Esophagus squamous epithelium (tissue), 5 donors: ENCODE results near the gene NEMP2. TPM values are rescaled to one million over a fixed set of nuclear protein-coding genes. Genes with fewer than 3 reads are reported as not detected.

ENCODE experiments used
- DNase-seq: peaks from one replicate; lab custom pipeline; 2025; lab: John Stamatoyannopoulos, UW
- H3K27ac ChIP-seq, 4 donors: fragments of 200-600 bp; sonication (generic); one replicate each; pipeline ENCODE4 v1.5.1; 2016 to 2019; ENCODE audit warnings: mild to moderate bottlenecking in 1 of 4
- H3K27me3 ChIP-seq, 4 donors: fragments of 200-600 bp; sonication (generic); 1 replicate in 3 of 4; 2 replicates in 1 of 4; pipeline versions ENCODE4 v1.5.1 to v1.6.0; 2017 to 2021; ENCODE audit warnings: antibody characterized with exemption in 1 of 4
- H3K36me3 ChIP-seq, 3 donors: fragments of 200-600 bp; sonication (generic); one replicate each; pipeline ENCODE4 v1.5.1; 2016 to 2019
- H3K4me1 ChIP-seq, 3 donors: fragments of 200-600 bp; sonication (generic); one replicate each; pipeline ENCODE4 v1.5.1; 2017 to 2019
- H3K4me3 ChIP-seq, 4 donors: fragments of 200-600 bp; sonication (generic); 1 replicate in 3 of 4; 2 replicates in 1 of 4; pipeline ENCODE4 v1.5.1; 2016 to 2019; ENCODE audit warnings: mild to moderate bottlenecking in 2 of 4, moderate library complexity in 1 of 4
- H3K9me3 ChIP-seq, 3 donors: fragments of 200-600 bp; sonication (generic); one replicate each; pipeline ENCODE4 v1.5.1; 2016 to 2019
- POLR2A ChIP-seq, 4 donors: fragments of 450-650 bp; IDR thresholded peaks; one replicate each; pipeline ENCODE4 v1.6.1; 2017; ENCODE audit warnings: antibody characterized with exemption in 4 of 4, mild to moderate bottlenecking in 4 of 4, moderate library complexity in 3 of 4
- WGBS, 2 donors: methylation state at CpG; one replicate each; pipeline ENCODE4 v1.1.5; 2018; 5-methylcytosine and 5-hydroxymethylcytosine counted together
- intact Hi-C: fragments of 100-400 bp; cut with DNase I; formaldehyde crosslinking; loops from one replicate; pipeline ENCODE4 v1.15.0; 2022
- small RNA-seq, 4 donors: library from RNA; depleted of rRNA; stranded (forward); fragments of <200 nt; gene quantifications; one replicate each; pipeline ENCODE3, GENCODE V24; 2016
- total RNA-seq, 4 donors: library from RNA; depleted of rRNA; stranded (reverse); fragments of >200 nt; gene quantifications; one replicate each; pipeline ENCODE4 v1.1.0, GENCODE V29; 2016
- TF ChIP-seq, protein P1 (sequence below), 6 experiments: fragments of 450-650 bp in 4 of 6; fragments of 200-600 bp in 2 of 6; sonication (generic) in 2 of 6; IDR thresholded peaks; one replicate each; pipeline ENCODE4 v1.5.1; 2016 to 2019; ENCODE audit warnings: antibody characterized with exemption in 6 of 6, mild to moderate bottlenecking in 4 of 6, moderate library complexity in 4 of 6
- donor health status: DM: yes; HTN: yes; CAD: no.

Gene NEMP2
- total RNA-seq, 4 donors from 2014 or later, result 1.0 to 2.7 (median 2.0) TPM

DNA sequence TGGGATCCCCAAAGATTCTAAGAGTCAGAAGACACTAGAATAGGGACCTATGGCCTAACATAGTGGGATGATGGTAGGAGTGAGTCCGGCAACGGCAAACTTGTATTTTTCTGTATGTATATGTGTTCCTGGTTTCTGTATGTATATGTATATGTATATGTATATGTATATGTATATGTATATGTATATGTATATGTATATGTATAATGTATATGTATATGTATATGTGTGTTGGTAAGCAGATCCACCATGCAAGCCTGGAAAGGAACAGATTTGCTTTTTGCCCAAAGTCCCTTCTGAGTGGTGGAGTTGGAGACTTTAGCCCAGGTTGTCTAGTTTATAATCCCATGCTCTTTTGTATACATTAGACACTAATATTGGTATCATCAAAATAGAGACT lies 79.7 kb downstream of the NEMP2 start:
- peaks cover 0 to 18% (median 4%) of the 10 kb centered on the region in 3 donors for H3K4me1 ChIP-seq
- H3K36me3 ChIP-seq, result peaks cover 0 to 34% (median 0%) of the 10 kb centered on the region in 3 donors
- no peak overlapping the region for H3K4me3 ChIP-seq
- intact Hi-C loops, result no loop called here
- WGBS, 2 donors, result 98 to 100% methylated on average over 2 of the region's 2 CpGs
- no peaks in the 10 kb centered on the region for H3K27me3 ChIP-seq
- H3K27ac ChIP-seq, result no peak overlapping the region
- TF ChIP-seq POLR2A (IDR thresholded peaks at IDR 0.05), result no peak
- TF ChIP-seq, protein P1, sequence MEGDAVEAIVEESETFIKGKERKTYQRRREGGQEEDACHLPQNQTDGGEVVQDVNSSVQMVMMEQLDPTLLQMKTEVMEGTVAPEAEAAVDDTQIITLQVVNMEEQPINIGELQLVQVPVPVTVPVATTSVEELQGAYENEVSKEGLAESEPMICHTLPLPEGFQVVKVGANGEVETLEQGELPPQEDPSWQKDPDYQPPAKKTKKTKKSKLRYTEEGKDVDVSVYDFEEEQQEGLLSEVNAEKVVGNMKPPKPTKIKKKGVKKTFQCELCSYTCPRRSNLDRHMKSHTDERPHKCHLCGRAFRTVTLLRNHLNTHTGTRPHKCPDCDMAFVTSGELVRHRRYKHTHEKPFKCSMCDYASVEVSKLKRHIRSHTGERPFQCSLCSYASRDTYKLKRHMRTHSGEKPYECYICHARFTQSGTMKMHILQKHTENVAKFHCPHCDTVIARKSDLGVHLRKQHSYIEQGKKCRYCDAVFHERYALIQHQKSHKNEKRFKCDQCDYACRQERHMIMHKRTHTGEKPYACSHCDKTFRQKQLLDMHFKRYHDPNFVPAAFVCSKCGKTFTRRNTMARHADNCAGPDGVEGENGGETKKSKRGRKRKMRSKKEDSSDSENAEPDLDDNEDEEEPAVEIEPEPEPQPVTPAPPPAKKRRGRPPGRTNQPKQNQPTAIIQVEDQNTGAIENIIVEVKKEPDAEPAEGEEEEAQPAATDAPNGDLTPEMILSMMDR (IDR thresholded peaks at IDR 0.05), result no peak
- no peak for DNase-seq
- no peaks in the 10 kb centered on the region for H3K9me3 ChIP-seq

Small RNA genes within 50 kb of the gene (small RNA-seq; reads per million reads assigned to genes)
- gene RN7SKP179, result 0 reads per million in 4 donors

Other genes starting within 250 kb of the NEMP2 start
- gene HIBCH, start 214.9 kb downstream of the NEMP2 start, total RNA-seq, result 10 to 100 TPM; 20.9 to 31.5 (median 29.9) TPM
- 10 to 100 TPM; 37.0 to 73.0 (median 48.4) TPM for gene INPP1, start 191.1 kb downstream of the NEMP2 start, total RNA-seq
- 100 to 1,000 TPM in 3 of 4 donors, 10 to 100 TPM in 1; 81.2 to 157 (median 133) TPM for gene MFSD6, start 126.4 kb downstream of the NEMP2 start, total RNA-seq
- 10 to 100 TPM; 36.7 to 69.8 (median 67.7) TPM for gene NAB1, start 114.4 kb upstream of the NEMP2 start, total RNA-seq